HG02938 (cell line): ENCODE measurements around the gene AKAP12.
"Not testable (repeated sequence)": the region's sequence is repeated elsewhere in the genome, so short reads cannot be mapped to it uniquely, and the experiment has no call there.

ENCODE experiments used
- ATAC-seq: cut with Tn5 transposase; IDR thresholded peaks from one replicate; pipeline ENCODE4 v1.9.1; 2021; ENCODE audit warnings: mild to moderate bottlenecking, moderate library complexity; ENCODE audit not compliant: unreplicated experiment

The AKAP12 gene

DNA sequence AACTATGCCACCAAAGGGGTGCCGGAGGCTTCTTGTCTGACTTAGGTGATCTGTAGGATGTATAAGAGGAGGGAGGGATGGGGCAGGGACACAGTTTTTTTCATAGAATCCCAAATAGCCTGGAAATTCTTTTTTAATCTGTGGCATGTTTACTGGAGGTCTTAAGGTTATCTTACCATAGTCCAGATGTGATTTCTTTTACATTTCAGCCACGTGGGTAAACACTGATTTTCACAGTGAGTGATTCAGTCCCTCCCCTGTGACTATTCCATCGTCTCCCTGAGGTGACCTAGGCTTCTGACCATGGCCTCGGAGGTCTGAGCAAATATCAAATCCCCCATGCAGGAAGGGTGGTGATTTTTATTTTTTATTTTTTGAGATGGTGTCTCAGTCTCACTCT is 67.7 kb downstream of the AKAP12 start:
- ATAC-seq = no peak

DNA sequence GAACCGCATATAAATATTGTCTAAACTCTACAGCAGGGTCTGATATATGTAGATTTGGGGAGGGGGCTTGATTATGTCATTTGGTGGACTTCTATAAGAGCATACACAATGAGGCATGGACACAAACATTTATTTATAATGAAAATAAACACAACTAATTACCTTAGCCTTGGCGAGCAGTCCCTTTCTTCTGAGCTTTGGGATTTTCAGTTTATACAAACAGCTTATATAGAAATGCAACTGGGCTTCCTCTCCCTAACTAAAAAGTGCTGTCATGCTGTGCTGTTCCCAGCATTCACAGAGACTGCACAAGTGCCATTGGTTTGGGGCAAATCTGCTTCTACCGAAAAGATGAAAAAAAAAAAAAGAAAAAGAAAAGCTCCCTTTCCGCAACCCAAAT is 69.9 kb downstream of the AKAP12 start:
- ATAC-seq = no peak

DNA sequence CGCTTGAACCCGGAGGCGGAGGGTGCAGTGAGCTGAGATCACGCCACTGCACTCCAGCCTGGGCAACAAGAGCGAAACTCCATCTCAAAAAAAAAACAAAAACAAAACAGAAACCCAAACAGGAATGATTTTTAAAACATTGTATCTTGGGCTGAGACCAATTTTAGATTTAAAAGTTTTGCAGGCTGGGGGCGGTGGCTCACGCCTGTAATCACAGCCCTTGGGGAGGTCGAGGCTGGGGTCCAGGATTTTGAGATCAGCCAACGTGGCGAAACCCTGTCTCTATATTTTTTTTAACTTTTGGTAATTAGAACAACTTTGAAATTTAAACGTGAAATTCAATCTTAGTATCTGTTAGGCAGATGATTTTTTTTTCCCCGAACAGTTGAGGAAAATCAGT is 70.5 kb downstream of the AKAP12 start:
- ATAC-seq = no peak

DNA sequence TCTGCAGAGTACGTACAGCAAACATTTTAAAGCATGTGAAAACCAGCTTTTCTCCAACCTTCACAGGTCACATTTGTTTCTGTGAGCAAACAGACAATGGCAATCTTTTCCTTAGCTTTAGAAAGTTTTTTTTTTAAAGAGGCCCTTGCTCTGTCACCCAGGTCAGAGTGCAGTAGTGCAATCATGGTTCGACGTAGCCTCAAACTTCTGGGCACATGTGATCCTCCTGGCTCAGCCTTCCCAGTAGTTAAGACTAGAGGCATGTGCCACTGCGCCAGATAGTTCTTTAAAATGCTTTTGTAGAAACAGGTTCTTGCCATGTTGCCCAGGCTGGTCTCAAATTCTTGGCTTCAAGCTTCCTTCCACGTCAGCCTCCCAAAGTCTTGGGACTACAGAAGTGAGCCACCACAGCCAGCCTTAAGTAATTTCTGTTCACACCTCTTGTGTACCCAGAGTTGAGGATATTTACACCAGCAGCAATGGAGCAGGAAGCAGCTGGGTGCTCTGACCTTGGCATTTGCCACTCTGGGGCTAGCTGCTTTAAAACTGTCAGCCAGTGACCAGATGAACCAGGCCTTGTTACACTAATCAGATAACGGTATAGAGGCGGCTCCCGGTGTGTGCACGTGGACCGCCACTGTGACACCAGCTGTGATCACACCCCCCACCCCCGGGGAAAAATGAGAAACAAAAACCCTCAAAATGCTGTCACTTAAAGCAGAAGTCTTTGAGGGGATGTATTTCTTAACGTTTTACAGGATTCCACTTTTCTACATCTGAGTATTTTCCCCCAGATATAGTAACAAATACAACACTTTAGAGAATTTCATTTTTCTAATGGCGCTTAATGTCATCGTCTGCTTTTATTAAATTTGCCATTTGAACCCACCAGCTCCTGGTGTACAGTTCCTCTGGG is 71.3 kb downstream of the AKAP12 start:
- ATAC-seq = no peak

DNA sequence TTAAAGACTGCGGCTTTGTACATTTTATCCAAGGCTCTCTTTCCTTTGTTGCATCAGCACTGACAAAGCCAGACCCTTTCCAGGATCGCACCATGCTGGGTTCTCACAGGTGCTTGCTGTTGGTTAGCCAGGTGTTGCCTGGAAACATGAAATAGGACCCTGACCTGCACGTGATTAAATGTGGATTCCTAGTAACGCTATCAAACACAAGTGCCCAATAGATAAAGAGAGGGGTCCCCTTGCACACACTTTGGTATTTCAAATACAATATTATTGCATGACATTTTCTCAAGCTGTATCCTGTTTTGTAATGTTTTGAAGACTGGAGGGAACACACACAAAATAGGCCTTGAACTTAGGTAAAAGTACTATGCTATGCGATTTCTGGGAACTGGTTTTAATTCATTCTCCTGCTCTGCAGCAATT is 73.3 kb downstream of the AKAP12 start:
- no peak for ATAC-seq

DNA sequence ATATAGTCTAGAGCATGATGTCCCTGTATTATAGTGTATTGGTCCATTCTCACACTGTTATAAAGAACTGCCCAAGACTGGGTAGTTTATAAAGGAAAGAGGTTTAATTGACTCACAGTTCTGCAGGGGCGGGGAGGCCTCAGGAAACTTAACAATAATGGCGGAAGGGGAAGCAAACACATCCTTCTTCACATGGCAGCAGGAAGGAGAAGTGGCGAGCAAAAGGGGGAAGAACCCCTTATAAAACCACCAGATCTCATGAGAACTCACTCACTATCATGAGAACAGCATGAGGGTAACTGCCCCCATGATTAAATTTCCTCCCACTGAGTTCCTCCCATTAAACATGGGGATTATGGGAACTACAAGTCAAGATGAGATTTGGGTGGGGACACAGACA is 75.9 kb downstream of the AKAP12 start:
- not testable (repeated sequence) for ATAC-seq

DNA sequence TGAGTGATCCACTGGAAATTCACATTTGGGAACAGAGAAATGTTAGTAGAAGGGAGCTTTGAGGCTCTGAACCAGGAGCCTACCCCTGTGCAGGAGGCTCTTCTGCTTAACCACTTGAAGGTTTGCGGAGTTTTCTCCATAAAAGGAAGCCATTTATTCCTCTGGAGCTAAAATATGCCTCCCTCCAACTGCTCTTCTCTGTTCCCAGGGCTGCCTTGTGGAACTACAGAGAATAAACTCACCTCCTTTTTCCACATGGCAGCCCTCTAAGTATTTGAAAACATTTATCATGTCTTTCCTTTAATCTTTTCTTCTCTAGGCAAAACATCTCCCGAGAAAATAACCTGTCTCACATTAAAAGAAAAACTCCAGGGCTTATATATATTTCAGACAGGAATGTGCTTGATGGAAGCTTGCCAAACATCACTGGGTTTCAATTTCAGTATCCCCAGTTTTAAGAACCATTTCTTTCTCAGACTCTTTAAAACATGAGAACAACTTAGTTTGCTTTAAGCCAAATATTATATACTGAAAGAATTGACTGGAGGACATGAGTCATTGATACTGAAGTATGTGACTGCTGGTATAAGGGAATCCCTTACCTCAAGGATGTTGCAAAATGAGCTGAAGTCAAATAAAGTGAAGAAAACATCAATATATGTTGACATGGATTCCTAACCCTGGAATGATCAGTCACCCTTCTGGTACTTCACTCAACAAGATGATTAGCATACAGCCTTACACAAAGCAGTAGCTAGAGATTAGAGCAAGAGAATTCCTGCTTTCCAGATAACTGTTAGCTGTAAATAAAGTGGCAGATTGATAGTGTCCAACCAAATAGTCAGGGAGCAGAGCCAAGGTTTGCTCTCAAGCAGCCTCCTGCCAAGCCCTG is 77.6 kb downstream of the AKAP12 start:
- no peak for ATAC-seq

DNA sequence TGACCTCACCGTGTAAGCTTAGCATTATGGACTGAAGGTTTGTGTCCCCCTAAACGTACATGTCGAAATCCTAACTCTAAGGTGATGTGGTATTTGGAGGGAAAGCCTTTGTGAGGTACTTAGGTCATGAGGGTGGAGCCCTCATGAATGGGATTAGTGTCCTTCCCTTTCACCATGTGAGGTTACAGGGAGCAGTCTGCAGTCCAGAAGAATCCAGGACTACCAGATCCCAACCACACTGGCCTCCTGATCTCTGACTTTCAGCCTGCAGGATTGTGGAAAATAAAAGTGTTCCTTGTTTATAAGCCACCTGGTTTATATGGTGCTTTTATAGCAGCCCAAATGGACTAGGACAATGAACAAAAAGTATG is 78.2 kb downstream of the AKAP12 start:
- ATAC-seq = no peak

DNA sequence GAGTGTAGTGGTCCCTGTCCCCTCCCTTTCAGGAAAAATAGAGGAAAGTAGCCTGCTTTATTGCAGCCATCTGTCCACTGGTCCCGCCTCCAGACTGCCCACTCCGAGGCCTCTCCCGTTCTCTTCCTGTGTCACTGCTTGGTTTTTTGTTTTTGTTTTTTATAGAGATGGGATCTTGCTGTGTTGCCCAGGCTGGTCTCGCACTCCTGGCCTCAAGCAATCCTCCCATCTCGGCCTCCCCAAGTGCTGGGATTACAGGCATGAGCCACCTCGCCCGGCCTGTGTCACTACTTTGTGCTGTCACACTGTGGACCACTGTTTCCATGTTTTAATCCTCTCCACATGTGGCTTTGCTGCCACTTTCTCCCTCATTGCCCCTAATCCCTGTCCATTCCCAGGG is 80.4 kb downstream of the AKAP12 start:
- no peak for ATAC-seq

DNA sequence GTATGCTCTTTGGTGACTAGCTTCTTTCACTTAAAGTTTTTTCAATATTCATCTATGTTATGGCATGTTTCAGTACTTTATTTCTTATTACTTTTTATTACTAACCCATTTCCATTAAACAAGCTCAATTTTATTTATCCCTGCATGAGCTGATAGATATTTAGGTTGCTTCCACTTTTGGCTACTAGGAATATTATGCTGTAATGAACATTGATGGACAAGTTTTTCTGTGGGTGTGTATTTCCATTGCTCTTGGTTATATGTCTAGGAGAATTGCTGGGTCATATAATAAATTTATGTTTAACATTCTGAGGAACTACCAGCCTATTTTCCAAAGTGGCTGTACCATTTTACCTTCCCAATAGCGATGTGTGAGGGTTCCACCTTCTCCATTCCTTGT is 81.7 kb downstream of the AKAP12 start:
- no peak for ATAC-seq

DNA sequence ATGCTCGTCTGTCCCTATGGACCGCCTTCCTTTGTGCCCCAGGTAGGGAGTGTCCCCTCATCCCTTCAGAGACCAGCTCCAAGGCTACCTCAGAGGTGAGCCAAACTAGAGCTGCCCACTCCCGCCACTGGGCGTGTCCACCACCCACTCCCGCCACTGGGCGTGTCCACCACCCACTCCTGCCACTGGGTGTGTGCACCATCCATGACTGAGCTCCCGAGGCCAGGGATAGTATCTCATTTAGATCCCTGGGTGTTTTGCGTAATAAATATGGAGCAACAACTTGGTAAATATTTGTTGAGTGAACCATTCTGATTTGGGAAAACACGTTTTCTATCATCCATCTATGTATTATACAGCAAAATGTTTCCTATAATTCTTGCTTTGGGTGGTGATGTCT is 82.8 kb downstream of the AKAP12 start:
- no peak for ATAC-seq

DNA sequence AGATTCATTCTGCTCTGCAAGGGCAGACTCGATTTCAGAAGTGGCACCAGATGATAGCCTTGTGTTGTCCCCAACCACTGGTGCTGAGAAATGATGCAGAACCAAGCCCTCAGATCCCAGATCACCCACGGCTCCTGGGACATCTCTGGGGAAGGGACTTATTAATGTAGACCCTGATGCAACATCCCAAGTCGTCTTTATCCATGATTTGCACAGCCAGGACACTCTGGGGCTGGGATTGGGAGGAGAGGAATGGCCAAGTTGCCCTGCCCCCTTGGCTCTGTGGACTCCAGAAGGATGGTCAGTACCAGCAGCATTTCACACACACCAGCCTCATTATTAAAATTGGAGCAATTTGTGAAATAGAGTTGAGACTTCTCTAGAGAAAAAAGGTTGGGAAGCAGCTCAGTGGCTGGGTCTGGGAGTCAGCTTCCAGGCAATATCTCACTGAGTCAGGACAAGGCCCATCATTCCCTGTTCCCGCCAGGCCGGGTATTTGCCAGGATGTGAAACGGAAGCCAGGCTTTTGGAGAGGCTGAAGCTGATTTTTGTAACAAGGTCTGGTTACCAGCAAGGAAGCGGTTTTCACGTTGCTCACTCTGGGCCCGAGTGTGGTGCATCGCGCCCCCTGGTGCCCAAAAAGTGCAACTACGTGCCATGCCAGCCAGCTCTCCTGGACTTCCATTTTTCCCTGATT is 84.2 kb downstream of the AKAP12 start:
- ATAC-seq = peak; percentile 70

DNA sequence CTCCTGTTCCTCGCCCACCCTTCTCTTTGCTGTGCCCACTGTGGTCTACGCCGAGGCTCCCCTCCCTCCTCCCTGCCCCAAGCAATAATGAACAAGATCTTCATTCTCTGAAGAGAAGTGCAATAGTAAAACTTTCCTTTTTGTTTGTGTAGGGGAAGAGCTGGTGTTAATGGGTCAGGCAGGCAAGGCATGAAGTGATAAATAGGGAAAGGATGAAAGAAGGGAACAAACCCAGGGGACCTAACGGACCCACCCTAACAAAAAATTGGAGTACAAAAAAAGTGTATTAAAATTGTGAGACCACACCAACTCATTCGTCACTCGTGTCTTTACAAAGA is 84.7 kb downstream of the AKAP12 start:
- ATAC-seq = peak; percentile 16

DNA sequence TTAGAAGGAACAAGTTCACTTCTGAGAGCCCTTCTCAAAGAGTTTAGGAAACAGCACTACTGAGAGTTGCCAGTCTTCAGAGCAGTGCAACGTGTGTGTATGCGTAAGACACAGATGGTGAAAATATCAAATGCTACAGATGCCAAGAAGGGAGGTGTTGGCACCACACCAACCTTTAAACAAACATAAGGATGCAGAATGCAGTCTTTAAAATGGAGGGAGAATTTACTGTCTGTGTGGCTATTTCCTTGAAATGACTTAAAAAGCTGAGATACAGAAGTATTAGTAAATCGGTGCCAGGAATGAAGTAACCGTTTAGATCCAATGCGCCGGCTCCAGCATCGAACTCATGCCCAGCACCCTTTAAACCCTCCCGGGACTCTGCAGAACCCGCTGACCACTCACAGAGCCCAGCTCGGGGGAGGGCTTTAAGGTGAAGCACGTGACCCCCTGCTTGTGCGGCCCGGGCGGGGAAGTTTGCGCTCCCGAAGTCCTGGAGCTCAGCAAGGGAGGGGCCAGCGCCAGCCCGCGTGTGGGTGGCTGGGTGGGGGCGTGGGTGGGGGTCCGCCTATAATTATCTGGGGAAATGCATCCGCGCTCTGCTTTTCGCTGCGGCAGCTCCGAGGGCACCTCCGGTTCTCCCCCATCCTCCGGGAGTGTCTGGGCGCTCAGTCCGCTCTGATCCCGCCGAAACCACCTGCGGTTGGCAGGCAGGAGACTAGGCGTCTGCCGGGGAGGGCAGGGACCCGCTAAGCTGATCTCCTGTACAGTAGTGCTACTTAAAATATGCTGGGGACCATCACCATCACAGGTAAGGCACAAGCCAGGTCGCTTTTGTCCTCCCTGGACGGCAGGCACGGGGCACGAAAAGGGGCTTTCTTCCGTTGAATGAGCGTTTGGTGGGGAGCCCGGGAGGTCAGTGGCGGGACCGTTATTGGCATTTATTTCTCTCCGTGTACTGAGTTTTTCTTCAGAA is 85.6 kb downstream of the AKAP12 start:
- no peak for ATAC-seq

DNA sequence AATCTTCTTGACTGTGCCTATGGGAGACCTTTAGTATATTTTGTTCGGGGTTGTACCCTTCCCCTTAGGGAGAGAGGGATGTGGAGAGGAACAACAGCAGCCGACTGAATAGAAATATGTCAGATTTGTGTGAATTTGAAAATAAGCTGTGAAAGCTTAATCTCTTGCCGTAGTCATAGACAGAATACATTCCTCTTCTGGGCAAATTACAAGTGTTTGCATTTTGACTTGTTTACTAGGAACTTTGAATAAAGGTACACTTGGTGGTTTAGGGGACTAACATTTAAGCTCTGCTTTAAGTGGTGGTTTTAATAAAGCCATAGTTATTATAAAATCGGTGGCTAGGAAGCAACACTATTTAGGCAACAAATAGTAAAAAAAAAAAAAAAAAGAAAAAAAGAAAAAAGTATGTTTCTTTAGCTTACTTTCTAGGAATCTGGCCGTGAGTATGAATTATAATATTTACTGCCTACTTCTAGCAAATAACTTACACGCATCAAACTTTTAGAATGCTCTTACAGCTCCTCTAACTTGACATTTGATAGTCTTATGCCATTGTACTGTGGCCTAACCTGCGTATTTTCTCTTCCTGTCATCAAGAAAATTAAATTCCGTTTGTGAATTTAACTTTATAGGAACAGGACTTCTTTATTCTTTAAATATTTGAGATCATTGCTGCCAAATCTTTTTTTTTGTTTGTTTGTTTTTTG is 86.5 kb downstream of the AKAP12 start:
- no peak for ATAC-seq

DNA sequence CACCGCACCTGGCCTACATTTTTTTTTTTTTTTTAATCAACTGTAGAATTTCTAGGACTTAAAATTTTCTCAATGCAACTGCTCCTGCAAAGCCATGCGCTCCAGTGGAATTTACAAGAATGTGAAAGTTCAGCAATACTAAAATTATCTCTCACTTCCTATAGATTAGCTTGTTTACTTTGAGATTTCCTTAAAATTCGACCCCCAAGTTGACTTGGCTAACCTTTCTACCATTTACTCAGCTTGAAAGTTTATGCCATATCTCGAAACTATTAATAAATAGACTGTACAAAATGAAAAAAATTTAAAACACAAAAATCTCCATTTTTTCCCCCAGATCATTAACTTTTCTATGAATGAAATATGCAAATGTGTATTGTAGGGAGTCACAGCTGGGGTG is 87.3 kb downstream of the AKAP12 start:
- ATAC-seq = no peak

DNA sequence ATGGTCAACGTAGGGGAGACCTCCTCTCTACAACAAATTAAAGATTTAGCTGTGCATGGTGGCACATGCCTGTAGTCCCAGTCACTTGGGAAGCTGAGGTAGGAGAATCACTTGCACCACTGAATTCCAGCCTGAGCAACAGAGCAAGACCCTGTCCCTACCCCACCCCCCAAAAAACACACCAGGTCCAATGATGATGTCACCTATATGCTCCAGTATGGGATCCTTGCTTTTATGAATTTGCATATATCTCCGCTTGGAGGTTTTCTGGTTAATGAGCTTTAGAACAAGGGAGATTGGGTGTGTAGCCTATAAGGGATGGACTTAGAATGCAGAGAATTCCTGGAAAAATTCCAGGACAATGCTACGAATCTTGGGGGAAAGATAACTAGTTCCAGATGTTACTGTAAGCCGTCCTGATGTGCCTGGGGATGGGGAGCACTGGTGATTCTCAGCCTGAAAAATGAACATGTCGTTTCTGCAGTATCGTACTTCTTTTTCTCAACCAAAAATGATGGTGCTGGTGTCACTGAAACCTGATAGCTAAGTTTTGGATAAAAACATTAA is 90.4 kb downstream of the AKAP12 start:
- no peak for ATAC-seq

DNA sequence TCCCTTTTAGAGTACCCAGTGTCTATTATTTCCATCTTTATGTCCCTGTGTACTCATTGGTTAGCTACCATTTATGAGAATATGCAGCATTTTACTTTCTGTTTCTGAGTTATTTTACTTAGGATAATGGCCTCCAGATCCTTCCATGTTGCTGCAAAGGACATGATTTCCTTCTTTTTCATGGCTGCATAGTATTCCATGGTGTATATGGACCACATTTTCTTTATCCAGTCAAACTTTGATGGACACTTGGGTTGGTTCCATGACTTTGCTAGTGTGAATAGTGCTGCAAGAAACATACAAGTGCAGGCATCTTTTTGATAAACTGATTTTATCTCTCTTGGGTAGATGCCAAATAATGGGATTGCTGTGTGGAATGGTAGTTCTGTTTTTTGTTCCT is 96.2 kb downstream of the AKAP12 start:
- no peak for ATAC-seq

DNA sequence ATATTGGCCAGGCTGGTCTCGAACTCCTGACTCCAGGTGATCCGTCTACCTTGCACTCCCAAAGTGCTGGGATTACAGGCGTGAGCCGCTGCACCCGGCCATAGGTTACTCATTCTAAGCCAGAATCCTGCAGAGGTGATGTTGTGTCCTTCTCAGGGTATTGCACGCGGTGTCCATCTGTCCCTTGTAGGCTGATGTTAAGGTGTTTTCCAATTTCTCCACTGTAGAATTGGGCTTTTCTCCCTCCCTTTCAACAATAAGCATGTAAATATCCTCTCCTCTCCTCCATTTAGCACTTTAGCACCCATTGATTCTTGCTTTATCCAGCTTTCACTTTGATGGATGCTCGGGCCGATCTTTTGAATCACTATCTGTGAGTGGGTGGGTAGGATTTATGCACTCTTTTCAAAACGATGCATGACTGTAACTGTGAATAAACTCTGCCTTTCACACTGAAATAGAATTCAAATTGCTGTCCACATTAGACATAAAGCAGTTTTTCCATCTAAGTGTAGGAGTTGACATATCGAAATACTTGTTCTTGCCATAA is 99.0 kb downstream of the AKAP12 start:
- ATAC-seq = no peak
